Stimulated activated CD4-positive, alpha-beta T cell treated with anti-CD3 and anti-CD28 coated beads, Interleukin-4, amount 100 ng/mL, for 1 hour (primary cell): Measurements from ENCODE around the gene COL17A1.

ENCODE experiments used
- DNase-seq: peaks from one replicate; pipeline ENCODE4 v3.0.0-alpha.2; 2020

Gene COL17A1

GRCh38 chr10:104096692-104097091, 11.0 kb upstream of the COL17A1 start:
- no peak for DNase-seq

- no peak for DNase-seq
These were observed 7.1 kb upstream of the COL17A1 start for GRCh38 chr10:104092749-104093148.

- DNase-seq: no peak
These were observed 4.9 kb upstream of the COL17A1 start for GRCh38 chr10:104090611-104091010.

- DNase-seq: no peak
These were observed 3.9 kb upstream of the COL17A1 start for GRCh38 chr10:104089621-104090020.

- DNase-seq: no peak
These were observed 2.6 kb upstream of the COL17A1 start for GRCh38 chr10:104088239-104088638.

GRCh38 chr10:104084482-104085142, 1.1 kb downstream of the COL17A1 start:
- no peak for DNase-seq

- DNase-seq: no peak
These were observed 3.7 kb downstream of the COL17A1 start for GRCh38 chr10:104081998-104082397.

GRCh38 chr10:104080762-104081161, 4.9 kb downstream of the COL17A1 start:
- no peak for DNase-seq

- no peak for DNase-seq
These were observed 8.0 kb downstream of the COL17A1 start for GRCh38 chr10:104077663-104078151.

GRCh38 chr10:104077247-104077646, 8.4 kb downstream of the COL17A1 start:
- no peak for DNase-seq

GRCh38 chr10:104076743-104077160, 8.9 kb downstream of the COL17A1 start:
- DNase-seq: no peak

GRCh38 chr10:104074505-104074904, 11.2 kb downstream of the COL17A1 start:
- DNase-seq: no peak

GRCh38 chr10:104072786-104073185, 12.9 kb downstream of the COL17A1 start:
- no peak for DNase-seq

- no peak for DNase-seq
These were observed 16.1 kb downstream of the COL17A1 start for GRCh38 chr10:104069613-104070012.

- no peak for DNase-seq
These were observed 18.2 kb downstream of the COL17A1 start for GRCh38 chr10:104067525-104067924.

- no peak for DNase-seq
These were observed 18.7 kb downstream of the COL17A1 start for GRCh38 chr10:104066945-104067344.

GRCh38 chr10:104065748-104066147, 19.9 kb downstream of the COL17A1 start:
- no peak for DNase-seq

GRCh38 chr10:104061196-104061595, 24.5 kb downstream of the COL17A1 start:
- DNase-seq: no peak

GRCh38 chr10:104059364-104059763, 26.3 kb downstream of the COL17A1 start:
- DNase-seq: no peak

GRCh38 chr10:104057717-104058116, 28.0 kb downstream of the COL17A1 start:
- DNase-seq: no peak

GRCh38 chr10:104056619-104057273, 28.9 kb downstream of the COL17A1 start:
- DNase-seq: no peak

GRCh38 chr10:104054430-104054829, 31.2 kb downstream of the COL17A1 start:
- DNase-seq: no peak

GRCh38 chr10:104053201-104053600, 32.5 kb downstream of the COL17A1 start:
- no peak for DNase-seq

- no peak for DNase-seq
These were observed 33.2 kb downstream of the COL17A1 start for GRCh38 chr10:104052431-104052830.
